Right ventricle myocardium superior (tissue), 1 donor: ENCODE results near the gene EEF1A2. TPM values are rescaled to one million over a fixed set of nuclear protein-coding genes. Genes with fewer than 3 reads are reported as not detected.

Experiments used
- ATAC-seq: fragments of 200-7000 bp; cut with Tn5 transposase; one replicate; pipeline ENCODE4 v1.9.1; 2020; ENCODE audit warnings: mild to moderate bottlenecking; ENCODE audit not compliant: poor library complexity
- DNase-seq: peaks from one replicate; pipeline ENCODE4 v3.0.0-alpha.2; 2020
- intact Hi-C: fragments of 100-400 bp; cut with DNase I; formaldehyde crosslinking; loops from one replicate; pipeline ENCODE4 v1.11.2; 2022
- total RNA-seq: library from RNA; stranded (reverse); fragmentation: NEBNext Ultra II Directional; extraction: Animal tissue kit (Norgen Biotek cat#: 25700); gene quantifications from one replicate; pipeline ENCODE4 v1.2.1, GENCODE V29; 2021
- donor health status: DM: no; HTN: yes; CAD: no; lungs with severe emphysema.

Gene EEF1A2
- total RNA-seq, 1 donor from 2014 or later = 1,229 TPM

DNA sequence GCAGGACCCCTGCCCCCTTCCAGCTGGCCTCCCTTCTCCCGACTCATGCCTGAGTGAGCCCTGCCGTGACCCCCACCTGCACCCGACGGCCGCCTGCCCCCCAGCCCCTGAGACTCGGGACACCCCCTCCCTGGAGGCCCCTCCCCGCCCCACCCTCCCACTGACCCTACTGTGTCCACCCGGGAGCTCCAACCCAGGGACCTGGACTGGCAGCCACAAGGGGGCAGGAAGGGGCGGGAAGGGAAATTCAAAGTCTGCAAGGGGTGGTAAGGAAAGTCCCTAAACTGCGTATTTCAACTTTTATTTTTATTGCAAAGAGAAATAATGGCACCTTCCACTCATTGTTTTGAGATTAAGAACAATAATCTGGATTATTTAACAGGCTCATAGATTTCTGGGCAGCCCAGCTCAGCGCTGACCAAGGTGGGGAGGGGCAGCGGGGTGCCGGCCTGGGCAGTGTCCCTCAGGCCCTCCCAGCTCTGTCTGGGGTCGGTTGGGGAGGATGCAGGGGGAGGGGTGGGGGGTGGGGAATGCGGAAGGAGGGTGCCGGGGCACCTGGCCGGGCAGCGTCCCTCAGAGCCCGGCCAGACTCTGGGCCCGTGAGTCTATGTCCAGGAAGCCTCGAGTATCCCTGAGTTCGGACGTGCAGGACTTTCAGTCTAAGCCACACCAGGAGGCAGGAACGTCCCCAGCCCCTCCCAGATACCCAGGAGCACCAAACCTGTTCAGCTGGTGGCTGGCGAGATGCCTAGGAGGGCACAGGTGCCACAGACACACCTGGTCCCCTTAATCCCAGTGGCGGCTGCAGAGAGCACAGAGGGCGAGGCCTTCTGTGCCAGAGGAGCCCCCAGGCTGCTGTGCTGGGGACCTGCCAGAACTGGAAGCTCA lies 39.6 kb upstream of the EEF1A2 start:
- intact Hi-C loops = loop anchor here (2.0 to 5.0 kb wide), 2 partner anchors 74 to 434 kb away; no protein-coding TSS in a partner anchor
- peak; percentile 44 for ATAC-seq
- DNase-seq = no peak

DNA sequence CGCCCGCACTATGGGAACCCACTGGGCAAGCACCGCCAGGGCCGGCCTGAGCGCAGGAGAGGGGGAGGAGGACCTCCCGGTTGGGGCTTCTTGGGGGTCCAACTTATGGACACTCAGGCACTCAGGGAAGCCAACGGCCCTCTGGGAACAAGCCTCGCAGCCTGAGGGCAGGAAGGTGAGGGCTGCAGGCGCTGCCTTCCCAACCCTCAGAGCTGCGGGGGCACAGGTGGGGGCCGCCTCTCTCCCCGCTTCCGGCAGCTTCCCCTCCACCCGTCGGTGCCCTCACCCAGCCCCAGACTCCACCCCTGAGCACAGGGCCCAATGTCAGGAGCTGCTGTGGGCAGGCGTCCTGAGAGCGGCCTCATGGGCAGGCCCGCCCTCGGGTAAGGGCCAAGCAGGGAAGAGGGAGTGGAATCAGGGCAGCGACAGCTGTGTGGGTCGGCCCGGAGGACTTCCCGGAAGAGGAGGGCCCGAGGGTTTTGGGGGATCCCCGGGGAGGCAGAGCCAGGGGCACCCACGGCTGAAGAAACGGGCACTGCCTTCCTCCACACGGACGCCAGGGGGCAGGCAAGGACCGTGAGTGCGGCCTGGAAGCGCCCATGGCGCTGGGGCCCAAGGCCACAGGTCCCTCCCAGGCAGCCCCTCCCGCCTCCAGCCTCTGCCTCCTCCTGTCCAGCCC lies 38.8 kb upstream of the EEF1A2 start:
- DNase-seq (peak; percentile 92), ATAC-seq (peak; percentile 93)
- intact Hi-C loops = loop anchor here (2.0 to 5.0 kb wide), 2 partner anchors 75 to 435 kb away; no protein-coding TSS in a partner anchor

DNA sequence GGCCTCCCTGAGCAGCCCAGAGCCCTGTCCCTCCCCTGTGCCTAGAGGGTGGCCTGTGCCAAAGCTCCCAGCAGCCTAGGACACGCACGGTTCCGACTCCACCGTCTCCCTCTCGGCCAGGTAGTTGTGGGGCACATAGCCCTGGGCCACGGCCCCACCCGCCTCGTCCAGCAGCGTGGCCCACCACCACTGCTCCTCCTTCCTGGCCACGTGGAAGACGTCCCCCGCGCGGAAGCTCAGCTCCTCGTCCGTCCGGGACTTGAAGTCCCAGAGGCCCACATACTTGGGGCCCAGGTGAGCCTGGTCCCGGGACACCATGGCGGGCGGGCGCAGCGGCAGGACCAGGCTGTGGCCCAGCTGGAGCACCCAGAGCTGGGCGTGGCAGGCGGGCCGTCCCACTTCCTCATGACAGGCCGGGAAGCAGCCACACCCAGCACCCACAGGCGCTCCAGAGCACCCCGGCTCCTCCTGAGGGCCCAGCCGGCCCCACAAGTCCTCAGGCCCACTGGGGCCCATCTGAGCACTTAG lies 38.2 kb upstream of the EEF1A2 start, which contains the start of gene PTK6:
Gene PTK6, minus strand, starts transcription at position 380 of the 528 bp plus-strand sequence. Its CDS starts 62 bp downstream, at position 318.
- peak; percentile 81 for DNase-seq
- peak; percentile 41 for ATAC-seq
- intact Hi-C loops = loop anchor here (5.0 kb wide), 1 partner anchor 75 kb away; no protein-coding TSS in a partner anchor

DNA sequence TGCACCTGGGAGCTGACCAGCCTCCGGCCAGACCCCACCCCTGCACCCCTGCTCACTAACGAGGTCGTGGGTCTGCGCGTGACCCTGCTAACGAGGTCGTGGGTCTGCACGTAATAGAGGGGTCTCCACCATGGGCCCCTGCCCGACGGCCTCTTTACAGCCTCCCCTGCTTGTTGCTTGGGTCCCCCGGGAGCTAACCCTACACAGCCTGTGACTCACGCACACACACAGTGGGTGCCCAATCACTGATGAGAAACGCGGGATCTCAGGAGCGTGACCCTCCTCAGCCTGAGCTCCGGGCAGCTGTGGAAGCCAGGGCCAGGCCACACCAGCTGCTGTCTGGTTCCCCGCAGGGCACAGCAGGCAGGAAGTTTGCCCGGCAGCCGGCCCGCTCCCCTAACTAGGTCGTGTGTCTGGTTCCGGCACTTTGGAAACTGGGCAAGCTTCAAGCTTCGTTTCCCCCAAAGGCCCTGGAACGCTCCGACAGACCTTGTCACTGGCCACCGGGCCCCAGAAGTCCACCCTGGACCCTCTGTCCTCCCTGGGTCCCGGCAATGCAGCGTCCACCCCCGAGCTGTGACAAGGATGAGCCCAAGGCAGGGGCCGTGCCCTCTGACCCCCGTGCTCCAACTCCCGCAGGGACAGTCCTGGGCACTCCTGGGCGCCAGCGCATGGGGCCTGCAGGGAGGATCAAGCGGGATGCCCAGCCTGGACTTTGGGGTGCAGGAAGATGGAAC lies 37.5 kb upstream of the EEF1A2 start:
- DNase-seq (peak; percentile 41), ATAC-seq (no peak)
- intact Hi-C loops = loop anchor here (5.0 kb wide), 1 partner anchor 76 kb away; no protein-coding TSS in a partner anchor

DNA sequence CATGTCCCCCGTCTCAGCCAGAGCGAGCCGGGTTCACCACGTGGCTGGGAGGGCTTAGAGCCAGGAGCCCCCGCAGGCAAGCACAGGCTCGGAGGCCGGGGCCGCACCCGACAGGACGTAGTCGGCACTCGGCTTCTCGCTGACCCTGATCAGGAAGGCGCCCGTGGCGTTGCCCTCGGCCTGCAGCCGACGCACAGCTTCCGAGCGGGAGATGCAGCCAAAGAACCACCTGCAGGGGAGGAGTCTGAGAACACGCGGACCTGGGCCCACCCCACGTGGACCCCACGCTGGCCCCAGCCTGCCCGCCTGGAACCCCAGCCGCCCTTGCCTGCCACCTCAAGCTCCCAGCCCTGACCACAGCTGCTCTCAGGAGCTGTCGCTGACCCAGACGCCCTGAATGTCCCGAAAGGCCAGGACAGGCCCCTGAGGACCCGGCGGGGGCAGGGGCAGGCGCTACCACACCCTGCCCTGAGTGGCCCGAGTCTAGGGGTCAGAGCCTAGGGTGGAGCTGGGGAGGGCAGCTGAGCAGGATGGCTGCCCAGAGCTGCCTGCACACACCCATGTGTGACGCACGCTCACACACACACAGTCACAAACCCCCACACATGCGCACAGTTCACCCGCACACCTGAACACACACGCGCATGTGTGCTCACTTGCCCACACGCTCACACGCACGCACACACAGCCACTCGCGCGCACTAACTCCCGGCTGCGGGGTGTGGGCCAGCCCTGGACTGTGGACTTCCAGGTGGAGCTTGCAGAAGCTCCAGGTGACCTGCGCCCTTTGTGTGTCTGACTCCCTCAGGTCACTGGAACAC lies 36.2 kb upstream of the EEF1A2 start:
- DNase-seq = peak; percentile 37

DNA sequence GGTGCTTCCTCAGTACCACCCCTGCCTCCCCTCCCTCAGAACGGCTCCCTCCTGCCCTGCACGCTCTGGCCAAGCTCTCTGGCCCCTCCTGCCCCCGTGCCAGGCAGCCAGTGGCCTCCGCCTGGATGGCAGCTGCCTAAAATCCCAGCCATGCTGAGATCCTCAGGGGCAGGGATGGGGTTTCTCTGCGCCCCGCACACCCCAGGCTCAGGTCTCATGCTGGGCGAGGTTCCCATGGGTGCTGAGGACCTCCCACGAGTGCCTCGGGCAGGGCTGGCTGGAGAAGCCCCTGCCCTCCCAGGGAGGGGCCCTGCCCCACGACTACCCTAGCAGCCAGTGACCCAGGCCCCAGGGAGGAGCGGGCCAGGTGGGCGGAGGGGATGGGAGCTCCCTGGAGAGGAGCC lies 35.5 kb upstream of the EEF1A2 start:
- intact Hi-C loops = no loop called here
- ATAC-seq (no peak), DNase-seq (no peak)

More for the DNA sequence above, 36.2 kb upstream of the EEF1A2 start:
- no peak for ATAC-seq
- intact Hi-C loops = loop anchor here (5.0 kb wide), 1 partner anchor 77 kb away; no protein-coding TSS in a partner anchor

DNA sequence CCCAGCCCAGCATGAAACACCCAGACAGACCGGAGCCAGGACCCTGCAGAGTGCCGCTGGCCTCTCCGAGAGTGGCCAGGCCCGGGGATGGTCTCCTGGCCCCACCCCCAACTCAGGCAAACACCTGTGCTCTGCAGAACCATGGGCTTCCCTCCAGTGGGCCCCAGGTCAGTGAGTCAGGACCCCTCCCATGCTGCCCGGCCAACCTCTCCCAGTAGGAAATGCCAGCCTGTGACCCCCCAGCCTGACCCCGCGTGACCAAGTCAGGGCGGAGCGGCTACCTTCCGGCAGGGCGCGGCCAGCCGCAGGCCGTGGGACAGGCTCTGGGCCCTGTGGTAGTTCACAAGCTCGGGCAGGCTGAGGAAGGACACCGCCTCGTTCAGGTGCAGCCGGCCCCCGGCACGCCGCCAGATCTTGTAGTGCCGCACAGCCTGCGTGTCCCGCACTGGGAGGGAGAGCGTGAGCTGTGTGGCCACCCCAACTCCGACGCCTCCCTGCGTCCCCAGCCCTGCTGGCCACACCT lies 35.0 kb upstream of the EEF1A2 start:
- intact Hi-C loops = no loop called here
- no peak for DNase-seq
- ATAC-seq = no peak

DNA sequence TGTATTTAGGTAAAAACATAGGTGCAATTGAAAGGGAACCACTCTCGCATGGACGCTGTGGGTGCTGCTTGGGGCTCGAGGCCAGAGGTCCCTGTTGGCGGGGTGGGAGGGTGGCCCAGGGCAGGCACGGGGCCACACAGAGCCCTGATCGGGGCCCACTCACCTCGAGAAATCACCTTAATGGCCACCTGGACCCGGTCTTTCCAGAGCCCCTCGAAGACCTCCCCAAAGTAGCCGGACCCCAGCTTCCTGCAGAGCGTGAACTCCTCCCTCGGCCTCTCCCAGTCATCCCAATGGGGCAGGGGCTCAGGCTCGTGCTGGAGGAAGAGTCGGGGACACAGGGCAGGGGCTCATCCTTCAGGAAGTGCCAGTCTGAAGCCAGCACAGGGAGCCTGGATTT lies 34.5 kb upstream of the EEF1A2 start:
- DNase-seq (no peak), ATAC-seq (no peak)
- intact Hi-C loops = no loop called here

DNA sequence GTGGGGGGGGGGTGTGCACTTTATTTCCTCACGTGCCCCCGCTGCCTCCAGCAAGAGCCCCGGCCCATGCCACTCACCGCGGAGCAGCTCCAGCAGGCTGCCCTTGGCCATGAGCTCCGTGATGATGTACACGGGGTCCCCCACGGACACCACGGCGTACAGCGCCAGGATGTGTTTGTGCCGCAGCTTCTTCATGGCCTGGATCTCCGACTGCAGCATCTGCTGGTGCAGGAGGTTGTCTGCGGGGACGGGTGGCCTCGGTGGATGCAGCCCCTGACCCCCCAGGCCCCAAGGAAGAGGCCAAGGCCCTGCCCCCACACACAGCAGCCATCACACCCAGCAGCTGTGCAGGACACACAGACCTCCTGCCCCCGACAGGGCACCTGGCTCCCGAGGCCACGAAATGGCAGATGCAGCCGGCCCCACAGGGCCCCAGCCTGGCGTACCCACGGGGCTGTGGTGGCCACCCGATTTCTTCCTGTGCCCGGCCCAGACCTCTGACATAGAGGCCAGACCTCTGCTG lies 33.6 kb upstream of the EEF1A2 start:
- ATAC-seq (no peak), DNase-seq (peak; percentile 37)
- intact Hi-C loops = no loop called here

DNA sequence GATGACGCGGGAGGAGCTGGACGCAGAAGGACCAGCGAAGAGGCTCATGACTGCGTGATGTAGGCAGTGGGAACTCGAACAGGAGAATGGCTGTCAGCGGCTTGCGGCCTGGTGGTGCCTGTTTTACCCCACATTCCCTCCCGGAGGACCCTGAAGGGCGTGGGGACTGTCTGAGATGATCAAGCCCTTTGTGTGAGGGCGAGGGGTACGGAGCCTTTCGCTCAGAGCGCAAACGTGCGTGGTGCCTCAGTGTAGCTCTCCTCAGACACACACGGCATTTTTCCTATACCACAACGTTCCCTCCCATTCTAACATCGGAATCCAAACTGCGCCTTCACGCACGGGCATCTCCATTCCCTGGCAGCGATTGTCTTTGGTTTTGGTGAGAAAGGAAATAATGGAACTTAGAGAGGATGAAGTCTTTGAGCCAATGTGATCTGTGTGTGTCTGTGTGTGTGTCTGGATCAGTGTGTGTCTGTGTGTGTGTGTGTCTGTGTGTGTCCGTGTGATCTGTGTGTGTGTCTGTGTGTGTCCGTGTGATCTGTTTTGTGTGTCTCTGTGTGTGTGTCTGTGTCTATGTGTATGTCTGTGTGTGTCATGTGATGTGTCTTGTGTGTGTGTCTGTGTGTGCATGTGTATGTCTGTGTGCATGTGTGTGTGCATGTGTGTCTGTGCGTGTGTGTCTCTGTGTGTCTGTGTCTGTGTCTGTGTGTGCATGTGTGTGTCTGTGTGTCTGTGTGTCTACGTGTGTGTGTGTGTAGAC lies 33.0 kb upstream of the EEF1A2 start:
- no peak for DNase-seq
- no peak for ATAC-seq
- intact Hi-C loops = no loop called here

DNA sequence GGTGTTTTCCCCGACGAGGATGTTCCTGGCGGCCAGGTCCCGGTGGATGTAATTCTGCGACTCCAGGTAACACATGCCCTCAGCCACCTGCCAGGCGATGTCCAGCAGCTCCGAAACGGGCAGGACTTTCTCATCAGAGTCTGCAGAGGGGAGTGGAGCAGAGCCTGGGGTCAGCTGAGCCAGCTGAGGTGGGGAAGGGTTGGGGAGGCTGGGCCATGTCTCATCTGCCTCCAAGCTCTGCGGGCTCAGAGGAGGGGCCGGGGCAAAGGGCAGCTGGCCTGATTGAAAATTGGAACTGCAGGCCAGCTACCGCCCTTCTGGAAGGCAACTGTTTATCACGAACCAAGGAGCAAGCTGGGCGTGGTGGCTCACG lies 31.9 kb upstream of the EEF1A2 start:
- ATAC-seq (no peak), DNase-seq (no peak)
- intact Hi-C loops = no loop called here

DNA sequence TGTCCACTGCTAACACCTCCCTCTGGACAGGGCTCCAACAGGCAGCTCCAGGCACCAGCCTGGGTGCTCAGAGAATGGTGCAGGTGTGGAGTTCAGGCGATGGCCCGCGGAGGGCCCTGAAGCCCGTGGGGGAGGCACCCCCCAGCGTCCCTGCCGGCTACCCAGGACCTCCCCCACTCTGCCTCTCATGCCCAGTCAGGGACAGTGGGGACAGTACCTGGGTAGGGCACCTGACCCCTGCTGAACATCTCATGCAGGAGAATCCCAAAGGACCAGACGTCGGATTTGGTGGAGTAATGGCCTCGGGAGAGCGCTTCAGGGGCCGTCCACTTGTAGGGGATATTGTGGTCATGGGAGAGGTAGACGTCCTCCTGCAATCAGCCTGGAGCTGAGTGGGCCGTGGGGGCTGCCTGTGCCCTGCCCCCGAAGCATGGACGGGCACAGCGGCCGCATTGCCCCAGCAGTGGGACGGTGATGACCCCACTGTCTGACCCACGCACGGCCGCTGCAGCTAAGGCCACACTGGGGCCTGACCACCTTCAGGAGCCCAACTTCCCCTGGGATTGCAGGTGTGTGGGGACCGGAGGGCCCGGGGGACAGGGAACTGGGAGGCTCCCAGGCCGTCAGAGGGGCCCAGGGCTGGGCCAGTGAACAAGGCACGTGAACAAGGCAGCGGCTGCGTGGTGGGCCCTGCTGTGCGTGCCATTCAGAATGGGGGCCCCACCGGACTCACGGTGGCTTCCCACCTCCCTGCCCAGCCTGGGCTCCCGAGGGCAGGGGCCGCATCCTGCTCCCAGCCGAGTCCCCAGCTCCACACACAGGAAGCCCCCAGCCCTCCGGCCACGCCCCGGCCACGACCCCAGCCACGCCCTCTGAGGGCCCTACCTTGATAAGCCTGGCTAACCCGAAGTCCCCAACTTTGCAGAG lies 31.2 kb upstream of the EEF1A2 start:
- intact Hi-C loops = no loop called here
- ATAC-seq (no peak), DNase-seq (peak; percentile 33)

DNA sequence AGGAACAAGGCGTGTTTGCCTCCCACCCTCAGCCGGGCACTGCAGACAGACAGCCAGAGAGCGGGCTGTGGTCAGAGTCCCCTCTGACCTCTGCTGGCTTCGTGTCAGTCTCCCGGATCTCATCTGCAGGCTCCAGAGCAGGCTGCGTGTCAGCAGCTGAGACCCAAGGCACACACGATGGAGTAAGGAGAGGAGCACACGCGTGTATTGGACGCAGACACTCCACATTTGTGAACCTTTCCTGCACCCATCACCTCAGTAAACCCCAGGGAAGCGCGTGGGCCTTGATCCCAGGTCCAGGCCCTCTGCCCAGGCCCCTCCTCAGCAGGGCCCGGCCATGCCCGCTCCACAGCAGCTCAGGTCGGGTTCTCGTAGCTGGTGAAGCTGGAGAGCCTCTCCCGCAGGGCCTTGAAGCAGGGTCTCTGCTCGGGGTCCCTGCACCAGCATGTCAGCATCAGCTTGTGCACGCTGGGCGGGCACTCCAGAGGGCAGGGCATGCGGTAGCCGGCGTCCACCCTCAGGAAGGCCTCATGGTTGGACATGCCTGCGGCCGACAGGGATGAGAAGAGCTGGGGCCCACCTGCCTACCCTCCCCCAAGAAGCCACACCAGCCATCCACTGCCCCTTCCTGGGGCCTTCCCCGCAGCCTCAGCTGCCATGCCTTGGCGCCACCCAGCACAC lies 30.4 kb upstream of the EEF1A2 start:
- ATAC-seq (no peak), DNase-seq (no peak)
- intact Hi-C loops = no loop called here

DNA sequence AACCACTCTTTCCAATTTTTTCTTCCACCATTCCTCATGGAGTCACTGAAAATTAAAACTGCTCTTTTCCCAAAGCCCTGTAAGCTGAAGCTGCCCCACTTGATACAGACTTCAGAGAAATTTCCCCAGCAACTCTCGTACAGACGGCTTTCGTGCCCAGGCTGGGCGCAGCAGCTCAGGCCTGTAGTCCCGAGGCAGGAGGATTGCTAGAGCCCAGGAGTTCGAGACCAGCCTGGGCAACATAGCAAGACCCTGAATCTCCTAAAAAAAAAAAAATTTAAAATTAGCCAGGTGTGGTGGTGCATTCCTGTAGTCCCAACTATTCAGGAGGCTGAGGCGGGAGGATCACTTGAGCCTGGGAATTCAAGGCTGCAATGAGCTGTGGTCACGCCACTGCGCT lies 28.3 kb upstream of the EEF1A2 start:
- intact Hi-C loops = no loop called here
- no peak for DNase-seq

DNA sequence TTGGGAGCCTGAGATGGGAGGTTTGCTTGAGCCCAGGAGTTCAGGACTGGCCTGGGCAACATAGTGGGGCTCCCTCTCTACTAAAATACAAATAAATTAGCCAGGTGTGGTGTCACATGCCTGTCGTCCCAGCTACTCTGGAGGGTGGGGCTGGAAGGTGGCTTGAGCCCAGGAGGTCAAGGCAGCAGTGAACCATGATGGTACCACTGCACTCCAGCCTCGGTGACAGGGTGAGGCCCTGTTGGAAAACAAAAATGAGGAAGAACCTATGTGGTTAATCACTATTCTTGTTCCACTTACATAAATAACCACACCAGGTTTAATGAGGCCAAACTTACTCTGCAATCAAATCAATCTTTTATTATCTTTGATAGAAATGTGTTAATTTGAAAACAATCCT lies 27.1 kb upstream of the EEF1A2 start:
- ATAC-seq = no peak
- intact Hi-C loops = no loop called here
- no peak for DNase-seq

More for the DNA sequence above, 28.3 kb upstream of the EEF1A2 start:
- no peak for ATAC-seq
